Endothelial cell of umbilical vein (primary cell): ENCODE measurements around the gene ACAD11. TPM values are rescaled to one million over a fixed set of nuclear protein-coding genes. Genes with fewer than 3 reads are reported as not detected.

ENCODE experiments used
- BruUV-seq: library from RNA; stranded (reverse); fragments of 400-500 nt; replicated peaks from 2 replicates; lab custom pipeline; 2021; lab: Mats Ljungman, UMichigan
- CTCF ChIA-PET: fragments of 300-600, 350-600 bp; sonication (Branson Sonifier 250); formaldehyde crosslinking; loops from one replicate; lab custom pipeline; 2021; ENCODE audit warnings: antibody characterized with exemption, inconsistent platforms; lab: Charles Lee
- POLR2A ChIA-PET: fragments of 300-600, 350-600 bp; sonication (Branson Sonifier 250); formaldehyde crosslinking; loops from one replicate; lab custom pipeline; 2021; ENCODE audit warnings: antibody characterized with exemption, inconsistent platforms; lab: Charles Lee
- DNase-seq: peaks from one replicate; pipeline ENCODE4 v3.0.0-alpha.2; 2011; ENCODE audit warnings: low read depth, low spot score
- FAIRE-seq: peaks from 2 replicates; lab custom pipeline; 2011; peaks lifted over from hg19 to GRCh38; lab: Jason Lieb, UNC
- H2AFZ ChIP-seq: 2 replicates; pipeline ENCODE4 v1.6.0; 2012; ENCODE audit warnings: low read depth, low read length, control low read depth, inconsistent platforms
- H3K27ac ChIP-seq: 2 replicates; pipeline ENCODE4 v1.5.1; 2011; ENCODE audit warnings: low read depth, mild to moderate bottlenecking, control low read depth, low read length, moderate library complexity; ENCODE audit not compliant: insufficient read depth
- H3K27me3 ChIP-seq, 2 experiments: 2 replicates each; pipeline versions ENCODE4 v1.6.0 to v1.6.1; 2011; ENCODE audit warnings: low read length in 2 of 2, mixed read lengths in 1 of 2; ENCODE audit not compliant: control insufficient read depth in 2 of 2, insufficient read depth in 2 of 2
- H3K36me3 ChIP-seq, 2 experiments: 2 replicates in 1 of 2; 3 replicates in 1 of 2; pipeline ENCODE4 v1.5.1; 2011; ENCODE audit warnings: low read length in 2 of 2, mild to moderate bottlenecking in 1 of 2, moderate library complexity in 1 of 2; ENCODE audit not compliant: control insufficient read depth in 2 of 2, insufficient read depth in 2 of 2; ENCODE audit errors: extremely low read depth in 1 of 2
- H3K4me1 ChIP-seq: 3 replicates; pipeline ENCODE4 v1.5.1; 2011; ENCODE audit warnings: mild to moderate bottlenecking, low read length; ENCODE audit not compliant: control insufficient read depth, insufficient read depth; ENCODE audit errors: extremely low read depth
- H3K4me2 ChIP-seq: 2 replicates; pipeline ENCODE4 v1.6.1; 2011; ENCODE audit warnings: low read length, control low read depth, mixed read lengths; ENCODE audit not compliant: insufficient read depth
- H3K4me3 ChIP-seq, 3 experiments: fragments of 200-600 bp in 1 of 3; sonication (generic), shearing (Covaris generic) in 1 of 3; replicated peaks in 1 of 3; 2 replicates each; pipeline ENCODE4 v1.5.1; 2011 to 2016; ENCODE audit warnings: control low read depth in 3 of 3, low read length in 3 of 3, mild to moderate bottlenecking in 2 of 3, inconsistent platforms in 1 of 3, low read depth in 1 of 3, moderate library complexity in 1 of 3; ENCODE audit not compliant: insufficient read depth in 1 of 3
- H3K79me2 ChIP-seq: 2 replicates; pipeline ENCODE4 v1.6.0; 2012; ENCODE audit warnings: low read length, inconsistent platforms; ENCODE audit not compliant: control insufficient read depth, insufficient read depth
- H3K9ac ChIP-seq: replicated peaks from 2 replicates; pipeline ENCODE3; 2011; ENCODE audit warnings: low read length, control low read depth; ENCODE audit not compliant: insufficient read depth; ENCODE audit errors: extremely low read depth
- H3K9me1 ChIP-seq: replicated peaks from 3 replicates; pipeline ENCODE4 v1.6.0; 2011; ENCODE audit warnings: mild to moderate bottlenecking, low read length; ENCODE audit not compliant: control insufficient read depth, insufficient read depth; ENCODE audit errors: extremely low read depth
- H3K9me3 ChIP-seq: replicated peaks from 2 replicates; pipeline ENCODE4 v1.5.1; 2012; ENCODE audit warnings: low read length, inconsistent platforms; ENCODE audit not compliant: control insufficient read depth, insufficient read depth
- H4K20me1 ChIP-seq: replicated peaks from 2 replicates; pipeline ENCODE3; 2011; ENCODE audit warnings: mild to moderate bottlenecking, low read length; ENCODE audit not compliant: control insufficient read depth, insufficient read depth; ENCODE audit errors: extremely low read depth
- EZH2 ChIP-seq: IDR thresholded peaks from 2 replicates; pipeline ENCODE4 v1.6.1; 2012; ENCODE audit warnings: borderline replicate concordance, low read depth, mild to moderate bottlenecking, moderate library complexity, low read length, inconsistent platforms; ENCODE audit not compliant: severe bottlenecking
- FOS ChIP-seq: IDR thresholded peaks from 2 replicates; pipeline ENCODE4 v1.6.1; 2011; ENCODE audit warnings: mild to moderate bottlenecking, low read length, moderate library complexity, borderline replicate concordance; ENCODE audit not compliant: insufficient read depth
- GATA2 ChIP-seq: IDR thresholded peaks from 2 replicates; pipeline ENCODE4 v1.7.0; 2011; ENCODE audit warnings: low read depth, mild to moderate bottlenecking, moderate library complexity, mixed read lengths, low read length; ENCODE audit not compliant: insufficient read length, insufficient read depth
- JUN ChIP-seq: IDR thresholded peaks from 2 replicates; pipeline ENCODE4 v1.6.1; 2011; ENCODE audit warnings: borderline replicate concordance, low read depth; ENCODE audit not compliant: insufficient read length, insufficient read depth
- MYC ChIP-seq: IDR thresholded peaks from one replicate; pipeline ENCODE4 v1.6.1; 2011; ENCODE audit warnings: mild to moderate bottlenecking, low read depth, low read length
- POLR2A ChIP-seq: IDR thresholded peaks from 2 replicates; pipeline ENCODE4 v1.6.1; 2012; ENCODE audit warnings: low read depth, mild to moderate bottlenecking, control low read depth, low read length
- POLR2AphosphoS5 ChIP-seq: IDR thresholded peaks from 2 replicates; pipeline ENCODE4 v1.6.1; 2012; ENCODE audit warnings: low read depth, mild to moderate bottlenecking, control low read depth, low read length, moderate library complexity; ENCODE audit not compliant: insufficient read depth
- dilution Hi-C: fragments of 300-500 bp; cut with MboI; formaldehyde crosslinking; loops from one replicate; pipeline ENCODE4 v1.15.0; 2019; ENCODE audit warnings: low sequenced_read_pairs; ENCODE audit not compliant: extremely low pct_ligation_motif_present
- intact Hi-C: fragments of 100-400 bp; cut with micrococcal nuclease; formaldehyde crosslinking; loops from one replicate; pipeline ENCODE4 v1.10.0; 2022
- polyA plus RNA-seq, 4 experiments: library from polyadenylated mRNA; depleted of rRNA in 3 of 4; stranded (reverse) in 3 of 4; unstranded in 1 of 4; fragments of >200 nt; gene quantifications; 2 replicates each; pipeline versions ENCODE4 v1.2.1 to v1.2.3, GENCODE V29; 2011 to 2012; ENCODE audit warnings: missing spikeins in 1 of 4
- total RNA-seq: library from RNA; stranded (reverse); gene quantifications from 2 replicates; pipeline ENCODE4 v1.2.3, GENCODE V29; 2021
- TF ChIP-seq, protein P1 (sequence below): IDR thresholded peaks from 2 replicates; pipeline ENCODE4 v1.6.1; 2011; ENCODE audit not compliant: insufficient read depth, insufficient read length
- TF ChIP-seq, protein P2 (sequence below), 2 donors: IDR thresholded peaks; 1 replicate in 1 of 2; 2 replicates in 1 of 2; pipeline ENCODE4 v1.5.1; 2011; ENCODE audit warnings: low read length in 2 of 2, mild to moderate bottlenecking in 2 of 2, moderate library complexity in 2 of 2, control low read depth in 1 of 2, inconsistent platforms in 1 of 2, low read depth in 1 of 2; ENCODE audit not compliant: insufficient read depth in 1 of 2; ENCODE audit errors: extremely low read depth in 1 of 2

Gene ACAD11
- total and polyA plus RNA-seq, 2 donors (not counting 3 experiments of a cell fraction or from before 2014, with no cell fraction given) = 9.6 to 17.9 TPM

DNA sequence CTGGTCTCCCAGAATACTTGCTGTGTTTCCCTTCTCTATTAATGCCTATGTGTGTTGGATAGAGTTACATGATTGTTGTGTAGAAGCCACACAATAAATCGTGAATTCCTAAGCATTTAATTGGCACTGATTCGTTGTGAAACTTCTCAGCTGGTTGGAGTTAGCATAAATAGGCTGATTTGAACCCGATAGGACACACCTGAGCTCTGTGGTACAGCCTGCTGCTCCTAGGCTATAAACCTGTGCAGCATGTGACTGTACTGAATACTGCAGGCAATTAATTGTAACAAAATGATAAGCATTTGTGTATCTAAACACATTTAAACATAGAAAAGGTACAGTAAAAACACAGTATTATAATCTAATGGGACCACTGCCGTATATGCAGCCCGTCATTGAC lies 4.9 kb downstream of the ACAD11 start:
- ChIA-PET POLR2A (no interaction called here), CTCF (no interaction called here)
- Histone ChIP-seq H3K27me3 (no peaks in the 10 kb centered on the region), H3K27ac (no peak overlapping the region), H3K36me3 (no peaks in the 10 kb centered on the region), H3K4me3 (no peak overlapping the region), H3K9me1 (no peaks in the 10 kb centered on the region), H3K9ac (no peak overlapping the region), H3K4me1 (peaks cover 15% of the 10 kb centered on the region), H4K20me1 (no peaks in the 10 kb centered on the region), H3K4me2 (no peak overlapping the region), H3K79me2 (no peaks in the 10 kb centered on the region), H2AFZ (no peak overlapping the region), H3K9me3 (no peaks in the 10 kb centered on the region)
- BruUV-seq = no TSS peak
- FAIRE-seq (no peak), DNase-seq (no peak)
- dilution Hi-C loops = no loop called here
- TF ChIP-seq EZH2 = no peak
- TF ChIP-seq MYC = no peak
- TF ChIP-seq JUN = no peak
- TF ChIP-seq FOS = no peak
- no peak for TF ChIP-seq POLR2A
- TF ChIP-seq POLR2AphosphoS5 = no peak
- TF ChIP-seq, protein P1, sequence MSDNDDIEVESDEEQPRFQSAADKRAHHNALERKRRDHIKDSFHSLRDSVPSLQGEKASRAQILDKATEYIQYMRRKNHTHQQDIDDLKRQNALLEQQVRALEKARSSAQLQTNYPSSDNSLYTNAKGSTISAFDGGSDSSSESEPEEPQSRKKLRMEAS = no peak
- TF ChIP-seq, protein P2, sequence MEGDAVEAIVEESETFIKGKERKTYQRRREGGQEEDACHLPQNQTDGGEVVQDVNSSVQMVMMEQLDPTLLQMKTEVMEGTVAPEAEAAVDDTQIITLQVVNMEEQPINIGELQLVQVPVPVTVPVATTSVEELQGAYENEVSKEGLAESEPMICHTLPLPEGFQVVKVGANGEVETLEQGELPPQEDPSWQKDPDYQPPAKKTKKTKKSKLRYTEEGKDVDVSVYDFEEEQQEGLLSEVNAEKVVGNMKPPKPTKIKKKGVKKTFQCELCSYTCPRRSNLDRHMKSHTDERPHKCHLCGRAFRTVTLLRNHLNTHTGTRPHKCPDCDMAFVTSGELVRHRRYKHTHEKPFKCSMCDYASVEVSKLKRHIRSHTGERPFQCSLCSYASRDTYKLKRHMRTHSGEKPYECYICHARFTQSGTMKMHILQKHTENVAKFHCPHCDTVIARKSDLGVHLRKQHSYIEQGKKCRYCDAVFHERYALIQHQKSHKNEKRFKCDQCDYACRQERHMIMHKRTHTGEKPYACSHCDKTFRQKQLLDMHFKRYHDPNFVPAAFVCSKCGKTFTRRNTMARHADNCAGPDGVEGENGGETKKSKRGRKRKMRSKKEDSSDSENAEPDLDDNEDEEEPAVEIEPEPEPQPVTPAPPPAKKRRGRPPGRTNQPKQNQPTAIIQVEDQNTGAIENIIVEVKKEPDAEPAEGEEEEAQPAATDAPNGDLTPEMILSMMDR (IDR thresholded peaks at IDR 0.05; ENCODE audit: extremely low read depth in 1 of 2, insufficient read depth in 1 of 2, low read depth in 1 of 2, low read length in 2 of 2) = no peak
- no peak for TF ChIP-seq GATA2
- intact Hi-C loops = loop anchor here (5.0 kb wide), 1 partner anchor 237 kb away; the partner anchor contains the start of gene DNAJC13
